DOHH2 (cell line): ENCODE results near the gene ENTPD2.

Experiments
- H3F3A ChIP-seq: fragments of 200-600 bp; sonication (generic), shearing (Covaris generic); 2 replicates; pipeline ENCODE4 v1.6.0; 2016; ENCODE audit warnings: antibody characterized with exemption, mild to moderate bottlenecking; ENCODE audit not compliant: control insufficient read depth, insufficient read depth
- H3K27ac ChIP-seq: fragments of 200-600 bp; sonication (generic); 2 replicates; pipeline ENCODE4 v1.5.1; 2014; ENCODE audit warnings: low read depth, mild to moderate bottlenecking, low read length, moderate library complexity
- H3K27me3 ChIP-seq: fragments of 200-600 bp; sonication (generic); 2 replicates; pipeline ENCODE4 v1.6.1; 2014; ENCODE audit warnings: mild to moderate bottlenecking, low read length, mixed read lengths; ENCODE audit not compliant: control insufficient read depth
- H3K36me3 ChIP-seq: fragments of 200-600 bp; sonication (generic); 2 replicates; pipeline ENCODE4 v1.6.1; 2014; ENCODE audit warnings: mild to moderate bottlenecking, low read length, moderate library complexity, mixed read lengths; ENCODE audit not compliant: control insufficient read depth
- H3K4me1 ChIP-seq: fragments of 200-600 bp; sonication (generic); 2 replicates; pipeline ENCODE4 v1.6.1; 2014; ENCODE audit warnings: mild to moderate bottlenecking, low read length, mixed read lengths; ENCODE audit not compliant: control insufficient read depth
- H3K4me2 ChIP-seq: fragments of 200-600 bp; sonication (generic); 2 replicates; pipeline ENCODE4 v1.6.0; 2014; ENCODE audit warnings: mild to moderate bottlenecking, low read length, moderate library complexity
- H3K4me3 ChIP-seq: fragments of 200-600 bp; sonication (generic); 2 replicates; pipeline ENCODE4 v1.5.1; 2014; ENCODE audit warnings: mild to moderate bottlenecking, low read length, mixed read lengths
- H3K79me2 ChIP-seq: fragments of 200-600 bp; sonication (generic); 2 replicates; pipeline ENCODE4 v1.6.1; 2014; ENCODE audit warnings: mild to moderate bottlenecking, low read length, mixed read lengths; ENCODE audit not compliant: control insufficient read depth
- H3K9me2 ChIP-seq: fragments of 200-600 bp; sonication (generic); replicated peaks from 2 replicates; pipeline ENCODE4 v1.6.1; 2014; ENCODE audit warnings: mild to moderate bottlenecking, low read length, mixed read lengths; ENCODE audit not compliant: control insufficient read depth
- H3K9me3 ChIP-seq: fragments of 200-600 bp; sonication (generic); 2 replicates; pipeline ENCODE4 v1.6.1; 2014; ENCODE audit warnings: antibody characterized with exemption, low read length, mixed read lengths; ENCODE audit not compliant: control insufficient read depth, insufficient read depth
- H4K20me1 ChIP-seq: fragments of 200-600 bp; sonication (generic); 2 replicates; pipeline ENCODE4 v1.6.0; 2014; ENCODE audit warnings: low read depth, mild to moderate bottlenecking, antibody characterized with exemption, low read length, moderate library complexity; ENCODE audit not compliant: control insufficient read depth, insufficient read depth
- EZH2phosphoT487 ChIP-seq: fragments of 200-600 bp; sonication (generic); IDR thresholded peaks from 2 replicates; pipeline ENCODE4 v1.6.1; 2017; ENCODE audit warnings: borderline replicate concordance, mild to moderate bottlenecking, antibody characterized with exemption, low read length, moderate library complexity, mixed read lengths
- TF ChIP-seq, protein P1 (sequence below): fragments of 200-600 bp; sonication (generic); IDR thresholded peaks from one replicate; pipeline ENCODE4 v1.5.1; 2014; ENCODE audit warnings: antibody characterized with exemption, mild to moderate bottlenecking, low read depth, low read length; ENCODE audit not compliant: poor library complexity, severe bottlenecking

Gene ENTPD2

GRCh38 chr9:137097761-137098462, 44.1 kb upstream of the ENTPD2 start:
- H3K27ac ChIP-seq, result no peak overlapping the region
- H3K4me1 ChIP-seq, result peaks cover 7% of the 10 kb centered on the region
- H4K20me1 ChIP-seq, result no peaks in the 10 kb centered on the region
- H3F3A ChIP-seq, result peaks cover 10% of the 10 kb centered on the region; the same call in 1 of the 2 replicates
- no peaks in the 10 kb centered on the region for H3K79me2 ChIP-seq
- H3K4me2 ChIP-seq, result no peak overlapping the region
- no peaks in the 10 kb centered on the region for H3K27me3 ChIP-seq
- H3K36me3 ChIP-seq, result peaks cover 51% of the 10 kb centered on the region
- no peak overlapping the region for H3K4me3 ChIP-seq
- TF ChIP-seq, protein P1, sequence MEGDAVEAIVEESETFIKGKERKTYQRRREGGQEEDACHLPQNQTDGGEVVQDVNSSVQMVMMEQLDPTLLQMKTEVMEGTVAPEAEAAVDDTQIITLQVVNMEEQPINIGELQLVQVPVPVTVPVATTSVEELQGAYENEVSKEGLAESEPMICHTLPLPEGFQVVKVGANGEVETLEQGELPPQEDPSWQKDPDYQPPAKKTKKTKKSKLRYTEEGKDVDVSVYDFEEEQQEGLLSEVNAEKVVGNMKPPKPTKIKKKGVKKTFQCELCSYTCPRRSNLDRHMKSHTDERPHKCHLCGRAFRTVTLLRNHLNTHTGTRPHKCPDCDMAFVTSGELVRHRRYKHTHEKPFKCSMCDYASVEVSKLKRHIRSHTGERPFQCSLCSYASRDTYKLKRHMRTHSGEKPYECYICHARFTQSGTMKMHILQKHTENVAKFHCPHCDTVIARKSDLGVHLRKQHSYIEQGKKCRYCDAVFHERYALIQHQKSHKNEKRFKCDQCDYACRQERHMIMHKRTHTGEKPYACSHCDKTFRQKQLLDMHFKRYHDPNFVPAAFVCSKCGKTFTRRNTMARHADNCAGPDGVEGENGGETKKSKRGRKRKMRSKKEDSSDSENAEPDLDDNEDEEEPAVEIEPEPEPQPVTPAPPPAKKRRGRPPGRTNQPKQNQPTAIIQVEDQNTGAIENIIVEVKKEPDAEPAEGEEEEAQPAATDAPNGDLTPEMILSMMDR, result no peak
- TF ChIP-seq EZH2phosphoT487, result no peak
- H3K9me2 ChIP-seq, result no peaks in the 10 kb centered on the region
- H3K9me3 ChIP-seq, result peaks cover 21% of the 10 kb centered on the region

DNA sequence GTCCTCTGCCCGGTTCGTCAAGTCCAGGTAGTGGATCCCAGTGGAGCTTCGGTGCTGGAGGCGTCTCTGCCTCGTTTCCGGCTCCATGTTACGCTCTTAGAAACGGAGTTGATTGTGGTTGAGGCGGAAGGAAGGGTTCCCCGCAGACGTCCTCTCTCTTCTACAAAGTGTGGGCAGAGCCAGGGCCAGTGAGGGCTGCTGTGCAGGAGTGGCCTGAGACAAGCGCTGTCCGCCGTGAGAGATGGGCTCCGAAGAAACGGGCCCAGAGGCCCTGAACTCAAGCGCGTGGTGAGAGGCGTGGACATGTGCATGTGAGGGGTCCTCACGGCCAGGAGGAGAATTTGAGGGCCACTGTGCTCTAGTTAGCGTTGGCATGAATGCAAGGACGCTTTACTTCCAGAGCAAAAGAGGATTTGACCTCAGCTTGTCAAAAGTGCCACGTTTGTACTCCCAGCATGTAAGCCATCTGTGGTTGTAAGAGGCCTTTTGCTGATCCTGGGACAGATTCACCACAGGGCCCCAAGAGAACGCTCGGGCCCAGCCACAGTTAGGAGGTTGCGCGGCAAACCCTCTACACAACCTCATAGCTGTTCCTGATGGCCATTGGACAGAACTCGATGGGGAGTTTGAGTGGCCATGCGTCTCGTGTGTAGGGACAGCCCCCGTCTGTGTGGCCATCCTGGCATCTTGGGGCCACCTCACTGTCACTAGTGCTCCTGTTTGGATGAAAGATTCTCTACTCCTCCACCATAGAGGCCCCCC, 43.1 kb upstream of the ENTPD2 start:
- H3K27me3 ChIP-seq, result no peaks in the 10 kb centered on the region

GRCh38 chr9:137095664-137096517, 42.0 kb upstream of the ENTPD2 start:
- Histone ChIP-seq H3K9me2 (no peaks in the 10 kb centered on the region), H3K4me2 (peak overlapping the region; percentile 27; the same call in 1 of the 2 replicates), H3K36me3 (peaks cover 39% of the 10 kb centered on the region), H3K27ac (no peak overlapping the region), H3K9me3 (peaks cover under 1% of the 10 kb centered on the region; the same call in 1 of the 2 replicates), H4K20me1 (no peaks in the 10 kb centered on the region), H3K79me2 (no peaks in the 10 kb centered on the region), H3K27me3 (no peaks in the 10 kb centered on the region), H3K4me3 (0 out of 2 replicates have a peak overlapping the region, but pooled peaks have one; percentile 12), H3K4me1 (peaks cover 7% of the 10 kb centered on the region), H3F3A (no peaks in the 10 kb centered on the region)
- TF ChIP-seq, protein P1, result peak; percentile 63
- no peak for TF ChIP-seq EZH2phosphoT487

More for the DNA sequence above, 43.1 kb upstream of the ENTPD2 start:
- peaks cover 7% of the 10 kb centered on the region for H3K4me1 ChIP-seq
- H3K79me2 ChIP-seq, result no peaks in the 10 kb centered on the region
- no peaks in the 10 kb centered on the region for H3K9me2 ChIP-seq
- TF ChIP-seq, protein P1, result no peak
- no peak for TF ChIP-seq EZH2phosphoT487
- H4K20me1 ChIP-seq, result no peaks in the 10 kb centered on the region
- peaks cover 4% of the 10 kb centered on the region; the same call in 1 of the 2 replicates for H3F3A ChIP-seq
- peaks cover 11% of the 10 kb centered on the region; the same call in 1 of the 2 replicates for H3K9me3 ChIP-seq
- H3K27ac ChIP-seq, result no peak overlapping the region
- H3K36me3 ChIP-seq, result peaks cover 47% of the 10 kb centered on the region
- H3K4me3 ChIP-seq, result no peak overlapping the region
- H3K4me2 ChIP-seq, result no peak overlapping the region
